ENCODE data around the gene OTUD1.

DNA sequence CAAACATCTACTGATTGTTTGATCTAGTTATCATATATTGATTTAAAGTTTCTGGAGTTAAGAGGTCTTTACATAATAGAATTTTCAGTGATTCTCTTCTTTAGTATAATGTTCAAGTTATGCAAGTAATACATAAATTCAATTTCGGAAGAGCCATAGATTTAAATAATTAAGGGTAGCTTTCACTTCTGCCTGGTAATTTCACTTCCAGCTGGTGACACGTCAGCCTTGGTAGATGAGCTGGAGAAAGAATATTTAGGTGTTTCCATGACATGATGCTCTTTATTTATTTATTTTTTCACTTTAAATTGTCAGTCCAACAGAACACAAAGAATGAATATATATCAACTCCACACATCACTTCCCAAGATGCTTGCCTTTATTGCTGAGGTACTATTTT, 5.2 kb upstream of the OTUD1 start:
- TF ChIP-seq, protein P1, sequence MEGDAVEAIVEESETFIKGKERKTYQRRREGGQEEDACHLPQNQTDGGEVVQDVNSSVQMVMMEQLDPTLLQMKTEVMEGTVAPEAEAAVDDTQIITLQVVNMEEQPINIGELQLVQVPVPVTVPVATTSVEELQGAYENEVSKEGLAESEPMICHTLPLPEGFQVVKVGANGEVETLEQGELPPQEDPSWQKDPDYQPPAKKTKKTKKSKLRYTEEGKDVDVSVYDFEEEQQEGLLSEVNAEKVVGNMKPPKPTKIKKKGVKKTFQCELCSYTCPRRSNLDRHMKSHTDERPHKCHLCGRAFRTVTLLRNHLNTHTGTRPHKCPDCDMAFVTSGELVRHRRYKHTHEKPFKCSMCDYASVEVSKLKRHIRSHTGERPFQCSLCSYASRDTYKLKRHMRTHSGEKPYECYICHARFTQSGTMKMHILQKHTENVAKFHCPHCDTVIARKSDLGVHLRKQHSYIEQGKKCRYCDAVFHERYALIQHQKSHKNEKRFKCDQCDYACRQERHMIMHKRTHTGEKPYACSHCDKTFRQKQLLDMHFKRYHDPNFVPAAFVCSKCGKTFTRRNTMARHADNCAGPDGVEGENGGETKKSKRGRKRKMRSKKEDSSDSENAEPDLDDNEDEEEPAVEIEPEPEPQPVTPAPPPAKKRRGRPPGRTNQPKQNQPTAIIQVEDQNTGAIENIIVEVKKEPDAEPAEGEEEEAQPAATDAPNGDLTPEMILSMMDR (IDR thresholded peaks at IDR 0.05; ENCODE audit: poor library complexity), result no peak
- TF ChIP-seq EZH2 (IDR thresholded peaks at IDR 0.05; ENCODE audit: borderline replicate concordance), result no peak

All from hepatocyte (in vitro differentiated cells).